Lower leg skin (tissue), 3 donors: ENCODE results near the gene PRX.

Source experiments
- CTCF ChIP-seq, 3 donors: fragments of 450-650 bp; IDR thresholded peaks; one replicate each; pipeline ENCODE4 v1.5.1; 2016; ENCODE audit warnings: antibody characterized with exemption in 3 of 3, mild to moderate bottlenecking in 3 of 3, moderate library complexity in 2 of 3
- POLR2A ChIP-seq, 2 donors: fragments of 450-650 bp; IDR thresholded peaks; one replicate each; pipeline ENCODE4 v1.6.1; 2016 to 2017; ENCODE audit warnings: antibody characterized with exemption in 2 of 2, mild to moderate bottlenecking in 1 of 2, moderate library complexity in 1 of 2

DNA sequence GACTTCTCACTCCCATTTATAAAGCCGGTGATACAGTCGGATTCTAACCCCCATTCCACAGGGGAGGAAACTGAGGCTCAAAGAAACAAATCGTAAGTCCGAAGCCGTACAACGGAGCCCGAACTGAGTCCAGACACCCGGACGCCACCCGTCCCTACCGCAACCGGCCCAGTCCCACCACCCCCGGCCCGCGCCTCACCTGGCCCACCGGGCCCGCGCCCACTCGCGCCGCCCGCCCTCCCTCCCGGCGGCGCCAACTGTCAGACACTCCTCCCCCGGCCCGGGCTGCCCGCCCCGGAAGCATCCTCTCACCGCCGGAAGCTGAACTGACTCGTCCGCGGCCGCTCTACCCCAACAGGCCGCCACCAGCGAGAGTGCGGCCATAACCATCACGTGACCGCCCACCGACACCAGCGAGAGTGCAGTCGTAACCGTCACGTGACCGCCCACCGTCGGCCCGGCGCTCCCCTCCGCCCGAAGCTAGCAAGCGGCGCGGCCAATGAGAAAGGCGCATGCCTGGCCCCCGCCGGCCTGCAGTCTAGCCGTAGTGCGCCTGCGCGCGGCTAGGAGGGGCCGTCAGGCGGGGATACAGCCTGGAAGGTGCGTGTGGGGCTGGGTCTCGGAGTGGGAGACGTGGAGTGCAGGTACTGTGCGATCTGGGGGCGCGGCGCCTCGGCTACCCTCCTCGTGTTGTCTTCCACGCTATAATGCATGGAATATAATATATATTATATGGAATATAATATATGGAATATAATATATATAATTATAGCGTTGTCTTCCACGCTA, 64.9 kb downstream of the PRX start, which contains the start of the genes C19orf47 and PLD3:
- TF ChIP-seq CTCF (IDR thresholded peaks at IDR 0.05): peak in 1 of 3 donors; percentile 30
- peak in 1 of 2 donors; percentile 74 for TF ChIP-seq POLR2A (IDR thresholded peaks at IDR 0.05)
